ENCODE measurements around the gene MATCAP1. TPM values are rescaled to one million over a fixed set of nuclear protein-coding genes. Genes with fewer than 3 reads are reported as not detected.

The MATCAP1 gene
- polyA plus RNA-seq, 1 experiment, result 13.1 TPM

DNA sequence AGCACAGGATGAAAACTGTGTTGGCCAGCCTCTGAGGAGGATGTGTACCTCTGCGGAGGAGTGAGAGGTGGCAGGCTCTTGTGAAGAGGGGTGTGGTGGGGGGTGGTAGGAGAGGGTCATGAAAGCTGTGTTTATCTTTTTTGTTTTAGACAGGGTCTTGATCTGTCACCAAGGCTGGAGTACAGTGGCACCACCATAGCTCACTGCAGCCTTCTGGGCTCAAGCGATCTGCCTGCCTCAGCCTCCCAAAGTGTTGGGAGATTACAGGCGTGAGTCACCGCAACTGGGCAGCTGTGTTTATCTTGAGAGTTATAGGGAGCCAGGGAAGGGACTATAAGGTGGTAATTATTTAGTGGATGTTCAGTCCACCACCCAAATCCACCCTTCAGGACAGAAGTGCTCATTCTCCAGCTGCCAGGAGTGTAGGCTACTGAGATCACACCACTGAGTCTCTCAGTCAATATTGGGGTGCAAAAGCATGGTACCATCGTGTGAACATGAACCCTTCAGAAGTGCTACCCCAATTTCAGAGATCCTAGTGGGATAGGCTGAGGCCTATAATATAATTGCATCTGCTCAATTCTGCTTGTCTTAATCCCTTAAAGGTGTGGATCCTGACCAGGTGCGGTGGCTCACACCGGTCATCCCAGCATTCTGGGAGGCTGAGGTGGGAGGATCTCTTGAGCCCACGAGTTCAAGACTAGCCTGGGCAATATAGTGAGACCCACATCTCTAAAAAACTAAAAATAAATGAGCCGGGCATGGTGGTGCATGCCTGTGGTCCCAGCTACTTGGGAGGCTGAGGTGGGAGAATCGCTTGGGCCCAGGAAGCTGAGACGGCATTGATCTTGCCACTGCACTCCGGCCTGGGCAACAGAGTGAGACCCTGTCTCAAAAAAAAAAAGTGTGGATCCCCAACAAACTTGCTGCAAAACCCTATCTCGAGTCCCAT is 7.0 kb upstream of the MATCAP1 start:
- POLR2A ChIA-PET, result no interaction called here
- no peaks in the 10 kb centered on the region for H3K27me3 ChIP-seq (ENCODE audit: control insufficient read depth, insufficient read depth, low read length)
- peaks cover 8% of the 10 kb centered on the region for H3K36me3 ChIP-seq (ENCODE audit: control insufficient read depth, insufficient read depth, low read length)
- TF ChIP-seq, protein P1, sequence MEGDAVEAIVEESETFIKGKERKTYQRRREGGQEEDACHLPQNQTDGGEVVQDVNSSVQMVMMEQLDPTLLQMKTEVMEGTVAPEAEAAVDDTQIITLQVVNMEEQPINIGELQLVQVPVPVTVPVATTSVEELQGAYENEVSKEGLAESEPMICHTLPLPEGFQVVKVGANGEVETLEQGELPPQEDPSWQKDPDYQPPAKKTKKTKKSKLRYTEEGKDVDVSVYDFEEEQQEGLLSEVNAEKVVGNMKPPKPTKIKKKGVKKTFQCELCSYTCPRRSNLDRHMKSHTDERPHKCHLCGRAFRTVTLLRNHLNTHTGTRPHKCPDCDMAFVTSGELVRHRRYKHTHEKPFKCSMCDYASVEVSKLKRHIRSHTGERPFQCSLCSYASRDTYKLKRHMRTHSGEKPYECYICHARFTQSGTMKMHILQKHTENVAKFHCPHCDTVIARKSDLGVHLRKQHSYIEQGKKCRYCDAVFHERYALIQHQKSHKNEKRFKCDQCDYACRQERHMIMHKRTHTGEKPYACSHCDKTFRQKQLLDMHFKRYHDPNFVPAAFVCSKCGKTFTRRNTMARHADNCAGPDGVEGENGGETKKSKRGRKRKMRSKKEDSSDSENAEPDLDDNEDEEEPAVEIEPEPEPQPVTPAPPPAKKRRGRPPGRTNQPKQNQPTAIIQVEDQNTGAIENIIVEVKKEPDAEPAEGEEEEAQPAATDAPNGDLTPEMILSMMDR (IDR thresholded peaks at IDR 0.05; ENCODE audit: insufficient read depth, low read depth, low read length), result no peak
- no peak overlapping the region for H3K4me3 ChIP-seq (ENCODE audit: low read depth, low read length)
- no peak for DNase-seq (ENCODE audit: low read depth)
- CTCF ChIA-PET, result interaction anchor here (1.3 to 1.6 kb wide), 3 partner anchors 30 to 173 kb away, joined by 3 to 4 read pairs (median 4); no protein-coding TSS in a partner anchor

DNA sequence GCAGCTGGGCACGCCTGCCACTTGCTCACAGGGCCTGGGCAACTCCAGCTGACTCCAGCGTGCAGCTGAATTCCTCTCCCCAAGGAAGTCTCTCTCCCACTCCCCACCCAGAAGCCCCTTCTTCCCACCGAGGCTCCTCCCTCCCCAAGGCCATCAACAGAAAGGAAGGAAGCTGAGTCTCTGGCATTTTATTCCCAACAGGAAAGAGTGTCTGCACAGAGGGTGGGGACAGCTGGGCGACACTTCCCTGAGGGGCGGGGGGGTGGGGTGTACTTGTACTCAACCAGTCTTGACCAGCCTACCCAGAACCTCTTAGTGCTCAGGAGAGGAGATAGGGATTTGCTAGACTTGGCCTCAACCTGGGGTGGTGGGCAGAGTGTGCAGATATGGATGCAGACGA is 6.3 kb upstream of the MATCAP1 start, which contains the start of gene EXOC3L1:
Gene EXOC3L1, minus strand, starts transcription at position 96 of the 400 bp plus-strand sequence. CDS start 460 bp downstream, outside the sequence.
- ChIA-PET CTCF (interaction anchor here (1.0 to 1.6 kb wide), 4 partner anchors 29 to 236 kb away, joined by 3 to 4 read pairs (median 4); no protein-coding TSS in a partner anchor), POLR2A (no interaction called here)
- DNase-seq (ENCODE audit: low read depth), result no peak
- Histone ChIP-seq H3K36me3 (ENCODE audit: control insufficient read depth, insufficient read depth, low read length) (peaks cover 4% of the 10 kb centered on the region; the same call in 1 of the 2 replicates), H3K27me3 (ENCODE audit: control insufficient read depth, insufficient read depth, low read length) (no peaks in the 10 kb centered on the region), H3K4me3 (ENCODE audit: low read depth, low read length) (no peak within 1 kb of the TSS)
- TF ChIP-seq, protein P1 (IDR thresholded peaks at IDR 0.05; ENCODE audit: insufficient read depth, low read depth, low read length), result no peak

DNA sequence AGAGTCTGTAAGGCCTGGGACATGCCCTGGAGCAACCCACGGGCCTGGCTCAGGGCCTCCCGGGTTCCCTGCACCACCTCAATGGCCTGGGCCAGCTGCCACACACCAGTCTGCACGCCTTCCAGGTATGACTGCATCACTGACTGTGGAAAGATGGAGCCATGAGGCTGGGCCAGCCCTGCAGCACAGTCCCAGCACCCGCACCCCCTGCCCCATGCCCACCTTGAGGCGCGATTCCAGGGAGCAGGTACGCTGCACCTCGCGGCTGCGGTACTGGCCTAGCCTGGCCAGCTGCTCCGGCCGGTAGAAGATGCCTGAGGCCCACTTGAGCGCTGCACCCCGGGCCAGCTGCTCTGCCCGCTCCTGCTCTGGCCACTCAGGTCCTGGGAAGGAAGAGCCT is 5.0 kb upstream of the MATCAP1 start:
- Histone ChIP-seq H3K4me3 (ENCODE audit: low read depth, low read length) (no peak overlapping the region), H3K36me3 (ENCODE audit: control insufficient read depth, insufficient read depth, low read length) (no peaks in the 10 kb centered on the region), H3K27me3 (ENCODE audit: control insufficient read depth, insufficient read depth, low read length) (no peaks in the 10 kb centered on the region)
- TF ChIP-seq, protein P1 (IDR thresholded peaks at IDR 0.05; ENCODE audit: insufficient read depth, low read depth, low read length), result no peak
- ChIA-PET CTCF (interaction anchor here (2.1 to 2.6 kb wide), 2 partner anchors 9 to 34 kb away, joined by 7 to 9 read pairs; partner anchors contain the start of gene ELMO3), POLR2A (no interaction called here)
- DNase-seq (ENCODE audit: low read depth), result no peak

DNA sequence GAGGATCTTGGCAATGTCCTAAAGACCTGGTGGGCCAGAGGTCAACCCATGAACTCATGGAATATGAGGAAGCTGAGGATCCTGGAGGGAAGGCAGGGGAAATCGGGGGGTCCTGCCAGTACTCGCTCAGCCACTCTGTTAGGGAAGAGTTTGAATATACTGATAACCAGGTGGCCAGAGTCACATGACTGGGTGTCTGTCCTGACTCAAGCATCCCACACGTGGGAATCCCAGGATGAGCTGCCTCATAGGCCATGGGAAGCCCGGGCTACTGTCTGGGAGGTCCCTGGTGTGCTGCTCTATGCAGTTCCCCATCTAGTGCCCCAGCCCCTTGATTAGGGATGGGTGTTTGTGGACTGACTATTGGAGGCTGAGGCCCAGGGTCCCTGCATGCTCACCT is 4.6 kb upstream of the MATCAP1 start:
- ChIA-PET POLR2A (no interaction called here), CTCF (interaction anchor here (1.7 to 2.6 kb wide), 3 partner anchors 9 to 33 kb away, joined by 6 to 9 read pairs (median 7); partner anchors contain the start of gene ELMO3)

More for the DNA sequence above, 4.6 kb upstream of the MATCAP1 start:
- no peaks in the 10 kb centered on the region for H3K27me3 ChIP-seq (ENCODE audit: control insufficient read depth, insufficient read depth, low read length)
- TF ChIP-seq, protein P1 (IDR thresholded peaks at IDR 0.05; ENCODE audit: insufficient read depth, low read depth, low read length), result no peak
- H3K4me3 ChIP-seq (ENCODE audit: low read depth, low read length), result no peak overlapping the region
- no peaks in the 10 kb centered on the region for H3K36me3 ChIP-seq (ENCODE audit: control insufficient read depth, insufficient read depth, low read length)
- DNase-seq (ENCODE audit: low read depth), result no peak

Measured in BJ (cell line).